Transverse colon (tissue), 4 donors: ENCODE data around the gene AEN. TPM values are rescaled to one million over a fixed set of nuclear protein-coding genes. Genes with fewer than 3 reads are reported as not detected.

Experiments used
- DNase-seq: peaks from one replicate; pipeline ENCODE4 v3.0.0-alpha.2; 2019
- H3K27ac ChIP-seq, 4 donors: fragments of 200-600 bp; sonication (generic); 2 replicates each; pipeline ENCODE4 v1.5.1; 2016 to 2018; ENCODE audit warnings: inconsistent platforms in 4 of 4
- H3K27me3 ChIP-seq: fragments of 200-600 bp; sonication (generic); 2 replicates; pipeline ENCODE4 v1.5.1; 2017; ENCODE audit warnings: inconsistent platforms
- H3K36me3 ChIP-seq, 4 donors: fragments of 200-600 bp; sonication (generic); 2 replicates each; pipeline ENCODE4 v1.5.1; 2017 to 2019; ENCODE audit warnings: inconsistent platforms in 4 of 4
- H3K4me1 ChIP-seq, 4 donors: fragments of 200-600 bp; sonication (generic); 2 replicates each; pipeline ENCODE4 v1.5.1; 2017 to 2020; ENCODE audit warnings: inconsistent platforms in 4 of 4
- H3K4me3 ChIP-seq, 4 donors: fragments of 200-600 bp; sonication (generic); 1 replicate in 1 of 4; 2 replicates in 3 of 4; pipeline versions ENCODE4 v1.5.1 to v1.6.1; 2017 to 2019; ENCODE audit warnings: inconsistent platforms in 4 of 4
- H3K9me3 ChIP-seq, 2 donors: fragments of 200-600 bp; sonication (generic); 2 replicates each; pipeline ENCODE4 v1.5.1; 2017 to 2019; ENCODE audit warnings: inconsistent platforms in 2 of 2
- EP300 ChIP-seq: sonication (generic); formaldehyde crosslinking; IDR thresholded peaks from one replicate; pipeline ENCODE4 v1.6.1; 2017; ENCODE audit warnings: antibody characterized with exemption, low read depth
- POLR2A ChIP-seq: fragments of 450-650 bp; IDR thresholded peaks from one replicate; pipeline ENCODE4 v1.6.1; 2016; ENCODE audit warnings: antibody characterized with exemption, mild to moderate bottlenecking, moderate library complexity
- POLR2AphosphoS5 ChIP-seq, 3 donors: sonication (generic); formaldehyde crosslinking; IDR thresholded peaks; one replicate each; pipeline ENCODE4 v1.6.1; 2016; ENCODE audit warnings: antibody characterized with exemption in 3 of 3
- WGBS, 2 donors: methylation state at CpG; one replicate each; pipeline ENCODE4 v1.1.5; 2018; ENCODE audit warnings: low coverage in 1 of 2; 5-methylcytosine and 5-hydroxymethylcytosine counted together
- in situ Hi-C, 4 donors: fragments of 200-750 bp; cut with MboI; loops; one replicate each; pipeline versions ENCODE4 v1.15.0 to v1.15.1; 2017; ENCODE audit warnings: low sequenced_read_pairs in 3 of 4, low pct_ligation_motif_present in 1 of 4, low pct_unique_long_range_greater_than_20kb in 1 of 4
- intact Hi-C: fragments of 100-400 bp; cut with DNase I; formaldehyde crosslinking; loops from one replicate; pipeline ENCODE4 v1.15.1; 2023; ENCODE audit warnings: low total_unique reads
- total RNA-seq, 4 donors: library from RNA; depleted of rRNA; stranded (reverse); fragments of >200 nt; gene quantifications; one replicate each; pipeline ENCODE4 v1.1.0, GENCODE V29; 2016
- TF ChIP-seq, protein P1 (sequence below), 5 experiments: fragments of 200-600 bp in 3 of 5; fragments of 450-650 bp in 2 of 5; sonication (generic) in 3 of 5; IDR thresholded peaks; 1 replicate in 2 of 5; 2 replicates in 3 of 5; pipeline ENCODE4 v1.5.1; 2016 to 2017; ENCODE audit warnings: antibody characterized with exemption in 5 of 5, inconsistent platforms in 3 of 5, mild to moderate bottlenecking in 2 of 5, moderate library complexity in 1 of 5

The AEN gene
- total RNA-seq, 4 donors from 2014 or later: 1.5 to 22.7 (median 8.7) TPM

- H3K9me3 ChIP-seq: no peaks in the 10 kb centered on the region
- no peak for TF ChIP-seq EP300
- TF ChIP-seq POLR2A: no peak
- TF ChIP-seq, protein P1, sequence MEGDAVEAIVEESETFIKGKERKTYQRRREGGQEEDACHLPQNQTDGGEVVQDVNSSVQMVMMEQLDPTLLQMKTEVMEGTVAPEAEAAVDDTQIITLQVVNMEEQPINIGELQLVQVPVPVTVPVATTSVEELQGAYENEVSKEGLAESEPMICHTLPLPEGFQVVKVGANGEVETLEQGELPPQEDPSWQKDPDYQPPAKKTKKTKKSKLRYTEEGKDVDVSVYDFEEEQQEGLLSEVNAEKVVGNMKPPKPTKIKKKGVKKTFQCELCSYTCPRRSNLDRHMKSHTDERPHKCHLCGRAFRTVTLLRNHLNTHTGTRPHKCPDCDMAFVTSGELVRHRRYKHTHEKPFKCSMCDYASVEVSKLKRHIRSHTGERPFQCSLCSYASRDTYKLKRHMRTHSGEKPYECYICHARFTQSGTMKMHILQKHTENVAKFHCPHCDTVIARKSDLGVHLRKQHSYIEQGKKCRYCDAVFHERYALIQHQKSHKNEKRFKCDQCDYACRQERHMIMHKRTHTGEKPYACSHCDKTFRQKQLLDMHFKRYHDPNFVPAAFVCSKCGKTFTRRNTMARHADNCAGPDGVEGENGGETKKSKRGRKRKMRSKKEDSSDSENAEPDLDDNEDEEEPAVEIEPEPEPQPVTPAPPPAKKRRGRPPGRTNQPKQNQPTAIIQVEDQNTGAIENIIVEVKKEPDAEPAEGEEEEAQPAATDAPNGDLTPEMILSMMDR (IDR thresholded peaks at IDR 0.05): no peak
- TF ChIP-seq POLR2AphosphoS5 (IDR thresholded peaks at IDR 0.05): no peak
- DNase-seq: no peak
- no peaks in the 10 kb centered on the region for H3K27me3 ChIP-seq
- in situ Hi-C loops (no loop called here), intact Hi-C loops (no loop called here)
- H3K4me3 ChIP-seq: no peak overlapping the region
- no peaks in the 10 kb centered on the region for H3K36me3 ChIP-seq
- H3K4me1 ChIP-seq: no peaks in the 10 kb centered on the region
- H3K27ac ChIP-seq: no peak overlapping the region
Observed at GRCh38 chr15:88591384-88591783, 29.8 kb upstream of the AEN start.

GRCh38 chr15:88603885-88604284, 17.3 kb upstream of the AEN start:
- Histone ChIP-seq H3K36me3 (no peaks in the 10 kb centered on the region), H3K27me3 (peaks cover 64% of the 10 kb centered on the region), H3K27ac (no peak overlapping the region), H3K9me3 (no peaks in the 10 kb centered on the region), H3K4me3 (no peak overlapping the region), H3K4me1 (peaks cover 0 to 12% (median 2%) of the 10 kb centered on the region in 4 donors)
- intact Hi-C loops: no loop called here
- 25 to 38% methylated on average over 3 to 13 of the region's 14 CpGs for WGBS, 2 donors
- in situ Hi-C loops: loop anchor here in 2 of 4 donors (25.0 kb wide), 1 partner anchor 117 kb away; no protein-coding TSS in a partner anchor
- TF ChIP-seq EP300 (no peak), POLR2A (no peak), POLR2AphosphoS5 (IDR thresholded peaks at IDR 0.05) (no peak)
- TF ChIP-seq, protein P1 (IDR thresholded peaks at IDR 0.05): no peak
- DNase-seq: no peak

- Histone ChIP-seq H3K27me3 (peaks cover 70% of the 10 kb centered on the region), H3K27ac (no peak overlapping the region), H3K4me1 (peaks cover 0 to 12% (median 2%) of the 10 kb centered on the region in 4 donors), H3K4me3 (peak overlapping the region in 1 of 4 donors; percentile 21), H3K9me3 (no peaks in the 10 kb centered on the region), H3K36me3 (no peaks in the 10 kb centered on the region)
- 7% methylated on average over 41 of the region's 46 CpGs; no CpG with 5 or more reads in 1 of the 2 donors for WGBS, 2 donors
- DNase-seq: no peak
- in situ Hi-C loops (loop anchor here in 2 of 4 donors (25.0 kb wide), 1 partner anchor 117 kb away; no protein-coding TSS in a partner anchor), intact Hi-C loops (no loop called here)
- TF ChIP-seq, protein P1 (IDR thresholded peaks at IDR 0.05): no peak
- TF ChIP-seq POLR2A (no peak), EP300 (no peak), POLR2AphosphoS5 (IDR thresholded peaks at IDR 0.05) (no peak)
Observed at GRCh38 chr15:88604381-88605188, 16.6 kb upstream of the AEN start.

- TF ChIP-seq EP300 (no peak), POLR2A (no peak)
- TF ChIP-seq, protein P1 (IDR thresholded peaks at IDR 0.05): no peak
- in situ Hi-C loops: loop anchor here in 2 of 4 donors (25.0 kb wide), 1 partner anchor 118 kb away; no protein-coding TSS in a partner anchor
- DNase-seq: no peak
- Histone ChIP-seq H3K4me3 (peak overlapping the region in 1 of 4 donors; percentile 21), H3K36me3 (no peaks in the 10 kb centered on the region), H3K4me1 (peaks cover 0 to 12% (median 2%) of the 10 kb centered on the region in 4 donors), H3K27ac (no peak overlapping the region), H3K27me3 (peaks cover 74% of the 10 kb centered on the region), H3K9me3 (no peaks in the 10 kb centered on the region)
- 10% methylated on average over 46 of the region's 58 CpGs; no CpG with 5 or more reads in 1 of the 2 donors for WGBS, 2 donors
- intact Hi-C loops: no loop called here
Observed at GRCh38 chr15:88605189-88606069, 15.7 kb upstream of the AEN start.
